GM18867 (cell line): ENCODE measurements around the gene CD84.
"Not testable (repeated sequence)": the region's sequence is repeated elsewhere in the genome, so short reads cannot be mapped to it uniquely, and the experiment has no call there.

Experiments
- ATAC-seq: cut with Tn5 transposase; IDR thresholded peaks from one replicate; pipeline ENCODE4 v1.9.1; 2021; ENCODE audit warnings: mild to moderate bottlenecking, moderate library complexity; ENCODE audit not compliant: unreplicated experiment

Gene CD84

DNA sequence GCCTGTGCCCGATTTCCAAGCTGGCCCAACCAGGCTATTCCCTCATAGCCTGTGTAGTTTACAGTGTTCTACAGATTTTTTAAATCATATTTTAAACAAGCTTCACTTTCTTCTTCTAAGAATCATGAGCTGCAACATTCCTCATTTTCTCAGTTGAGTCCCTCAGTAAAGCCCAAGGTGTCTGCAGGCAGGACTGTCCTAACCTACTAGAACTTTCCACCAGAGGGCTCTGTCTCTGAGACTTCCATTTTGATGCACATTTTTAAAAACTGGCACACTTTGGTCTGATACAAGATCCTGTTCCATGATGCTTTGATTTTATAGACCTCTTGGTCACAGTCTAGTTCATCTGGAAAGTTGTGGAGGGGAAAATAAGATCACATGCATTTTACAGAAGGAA is 34.6 kb downstream of the CD84 start:
- ATAC-seq: no peak

DNA sequence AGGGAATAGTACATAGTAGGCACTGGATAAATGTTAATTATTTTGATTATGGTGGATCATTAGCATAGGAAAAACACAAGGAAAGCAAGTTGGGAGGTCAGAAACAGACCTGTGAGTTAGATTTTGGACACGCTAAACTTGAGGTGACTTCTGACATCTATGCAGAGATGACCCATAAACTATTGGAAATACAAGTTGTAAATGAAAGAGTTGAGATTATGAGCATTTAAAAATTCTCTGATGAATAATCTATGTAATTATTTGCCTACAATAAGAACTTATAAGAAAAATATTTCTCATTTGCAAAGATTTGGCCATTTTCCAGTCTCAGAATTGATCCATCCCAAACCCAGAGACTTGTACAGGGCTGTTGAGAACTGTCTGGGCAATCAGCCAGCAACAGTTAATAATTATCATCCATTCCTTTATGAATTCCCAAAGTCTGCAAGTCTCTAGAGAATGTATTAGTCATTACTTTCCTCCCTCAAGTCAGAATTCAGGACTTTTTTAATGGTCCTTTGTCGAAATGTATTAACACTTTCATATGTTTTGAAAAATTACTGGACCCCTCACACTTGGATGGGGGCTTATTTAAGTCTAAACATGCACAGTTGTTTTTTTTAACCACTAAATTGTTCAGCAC is 36.9 kb downstream of the CD84 start:
- ATAC-seq: no peak

DNA sequence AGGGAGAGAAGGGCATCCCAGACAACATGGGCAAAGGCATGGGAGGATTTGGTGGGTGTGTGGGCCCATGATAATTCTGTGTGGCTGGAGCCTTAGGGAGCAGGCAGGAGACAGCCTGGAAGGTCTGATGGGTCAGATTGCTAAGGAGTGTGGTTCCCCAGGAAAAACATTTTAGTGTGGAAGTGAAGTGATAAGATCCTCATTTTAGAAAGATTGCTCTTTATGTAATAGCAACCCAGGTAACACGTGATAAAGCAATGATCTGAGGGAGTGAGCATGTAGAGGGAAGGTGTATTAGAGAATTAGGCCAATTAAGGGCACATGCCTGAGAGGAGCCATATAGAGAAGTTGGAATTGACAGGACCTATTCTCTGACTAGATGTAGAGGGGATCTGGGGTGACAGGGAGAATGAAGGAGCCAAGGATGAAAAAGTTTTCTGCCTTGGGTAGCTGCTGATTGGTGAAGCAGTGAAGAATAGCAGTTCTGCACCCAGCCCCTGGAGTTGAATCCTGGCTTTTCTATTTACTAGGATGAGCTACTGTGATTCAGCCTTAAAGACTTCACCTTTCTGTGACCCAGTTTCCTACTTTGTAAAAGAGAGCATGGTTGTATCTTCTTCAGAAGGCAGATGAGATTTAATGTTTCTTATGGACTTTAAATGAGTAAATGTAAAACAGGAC is 37.5 kb downstream of the CD84 start:
- ATAC-seq: no peak

DNA sequence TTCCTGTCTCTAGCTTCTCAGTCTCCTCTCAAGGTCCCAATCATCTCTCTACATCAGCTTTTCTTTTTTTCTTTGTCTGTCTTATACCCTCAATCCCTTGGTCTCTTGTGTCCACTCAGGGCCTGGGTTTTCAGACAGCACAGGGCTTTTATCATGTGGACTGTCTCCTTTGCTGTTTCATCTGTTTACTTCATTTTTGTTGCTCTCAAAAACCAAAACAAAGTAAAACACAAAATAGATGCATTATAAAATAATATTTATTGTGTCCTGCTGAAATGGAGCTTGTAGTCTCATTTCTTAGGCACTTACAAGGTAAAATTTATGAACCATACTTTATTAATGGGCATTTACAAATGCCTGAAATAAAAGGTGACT is 38.5 kb downstream of the CD84 start:
- ATAC-seq: no peak

DNA sequence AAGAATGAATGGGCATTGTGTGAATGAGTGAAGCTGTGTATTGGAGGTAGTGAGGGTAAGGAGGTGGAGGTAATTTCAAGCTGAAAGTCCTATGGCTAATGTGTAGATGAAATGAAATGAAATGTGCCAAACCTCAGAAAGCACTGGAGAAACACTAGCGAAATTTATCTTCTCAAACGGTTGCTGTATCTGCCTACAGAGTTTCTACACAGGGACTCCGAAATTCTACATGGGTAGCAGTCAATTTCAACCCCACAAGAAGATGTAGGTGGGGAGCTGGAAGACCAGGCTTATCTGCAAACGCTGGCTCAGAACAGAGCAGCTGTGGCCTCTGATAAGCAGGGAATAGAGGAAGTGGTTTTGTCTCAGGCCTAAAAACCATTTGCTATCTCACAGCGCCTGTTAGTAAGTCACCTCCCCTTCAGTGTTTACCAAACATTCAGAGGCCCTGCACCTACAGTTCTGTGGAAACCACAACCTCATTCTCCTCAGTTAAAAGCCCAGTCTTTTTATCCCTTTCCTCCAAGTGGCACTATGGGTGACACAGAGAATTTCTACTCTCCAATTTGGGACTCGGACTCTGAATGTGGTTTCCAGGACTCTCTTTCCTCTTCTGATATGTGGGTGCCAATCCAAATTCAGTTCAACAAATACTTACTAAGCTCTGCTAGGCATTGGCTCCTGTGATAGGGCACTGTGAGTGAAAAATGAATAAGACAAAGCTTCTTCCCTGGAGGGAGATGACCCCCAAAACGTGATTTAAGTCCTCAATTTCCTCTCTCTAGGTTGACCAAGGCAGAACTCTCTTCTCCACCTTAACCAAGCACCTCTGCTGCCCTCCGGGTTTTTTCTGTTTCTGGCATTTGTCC is 39.1 kb downstream of the CD84 start:
- ATAC-seq: peak; percentile 92

DNA sequence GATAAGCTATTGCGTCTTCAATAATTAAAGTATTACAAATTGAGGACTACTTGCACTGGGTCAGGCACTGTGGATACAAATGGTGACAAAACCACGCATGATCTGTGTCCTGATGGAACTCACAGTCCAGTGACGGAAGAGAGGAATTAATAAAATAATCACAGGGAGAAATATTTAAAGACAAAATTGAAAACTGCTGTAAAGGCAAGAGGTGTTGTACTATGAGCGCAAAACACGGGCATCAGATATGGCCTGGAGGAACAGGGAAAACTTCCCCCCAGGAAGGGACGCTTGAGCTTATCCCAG is 39.7 kb downstream of the CD84 start:
- no peak for ATAC-seq

DNA sequence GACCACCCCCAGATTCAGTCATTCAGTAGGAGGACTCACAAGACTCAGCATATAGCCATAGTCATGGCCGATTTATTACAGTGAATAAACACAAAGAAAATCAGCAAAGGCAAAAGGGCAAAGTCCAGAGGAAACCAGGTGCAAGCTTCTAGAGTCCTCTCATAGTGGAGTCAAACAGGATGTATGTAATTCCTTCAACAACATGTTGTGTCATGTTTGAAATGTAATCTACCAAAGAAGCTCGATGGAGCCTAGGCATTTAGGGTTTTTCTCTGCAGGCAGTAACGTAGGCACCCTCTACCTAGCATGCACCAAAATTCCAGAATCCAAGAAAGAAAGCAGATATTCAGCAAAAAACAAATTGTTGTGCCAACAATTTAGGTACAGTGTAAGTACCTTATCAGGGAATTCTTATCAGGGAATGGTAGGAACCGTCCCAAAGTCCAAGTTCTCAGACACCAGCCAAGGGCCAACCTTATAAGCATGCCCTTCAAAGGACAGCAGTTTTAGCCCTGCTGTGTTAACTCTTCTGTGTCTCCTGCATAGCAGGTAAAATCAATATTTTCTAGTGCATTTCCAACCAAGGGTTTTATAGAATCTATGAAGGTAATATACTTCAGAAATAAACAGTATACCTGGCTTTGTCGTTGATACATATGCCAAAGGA is 40.2 kb downstream of the CD84 start:
- ATAC-seq: no peak

DNA sequence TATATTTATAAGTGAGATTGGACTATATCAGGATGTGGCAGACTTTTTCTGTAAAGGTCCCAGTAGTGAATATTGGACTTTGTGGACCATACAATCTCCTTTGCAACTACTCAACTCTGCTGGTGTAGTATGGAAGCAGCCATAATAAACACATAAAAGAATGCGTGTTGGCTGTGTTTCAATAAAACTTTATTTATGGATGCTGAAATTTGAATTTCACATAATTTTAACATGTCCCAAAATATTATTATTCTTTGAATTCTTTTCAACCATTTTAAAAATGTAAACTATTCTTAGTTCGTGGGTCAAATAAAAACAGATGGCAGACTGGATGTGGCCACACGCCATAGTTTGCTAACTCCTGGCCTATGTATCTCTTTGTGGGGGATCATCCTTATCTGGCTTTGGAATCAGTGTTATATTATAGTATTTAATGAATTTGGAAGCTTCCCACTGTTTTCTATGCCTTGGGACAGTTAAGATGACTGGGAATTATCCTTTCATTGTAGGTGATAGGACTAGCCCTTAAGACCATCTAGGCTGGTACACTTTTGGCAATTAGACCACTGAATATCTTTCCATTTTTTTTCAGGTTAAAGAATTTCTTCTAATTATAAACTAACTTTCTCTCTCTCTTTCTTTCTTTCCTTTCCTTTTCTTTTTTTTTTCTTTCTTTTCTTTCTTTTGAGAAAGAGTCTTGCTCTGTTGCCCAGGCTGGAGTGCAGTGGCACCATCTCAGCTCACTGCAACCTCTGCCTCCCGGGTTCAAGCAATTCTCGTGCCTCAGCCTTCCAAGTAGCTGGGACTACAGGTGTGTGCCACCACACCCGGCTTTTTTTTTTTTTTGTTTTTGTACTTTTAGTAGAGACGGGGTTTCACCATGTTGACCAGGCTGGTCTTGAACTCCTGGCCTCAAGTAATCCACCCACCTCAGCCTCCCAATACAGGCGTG is 41.3 kb downstream of the CD84 start:
- ATAC-seq: no peak

DNA sequence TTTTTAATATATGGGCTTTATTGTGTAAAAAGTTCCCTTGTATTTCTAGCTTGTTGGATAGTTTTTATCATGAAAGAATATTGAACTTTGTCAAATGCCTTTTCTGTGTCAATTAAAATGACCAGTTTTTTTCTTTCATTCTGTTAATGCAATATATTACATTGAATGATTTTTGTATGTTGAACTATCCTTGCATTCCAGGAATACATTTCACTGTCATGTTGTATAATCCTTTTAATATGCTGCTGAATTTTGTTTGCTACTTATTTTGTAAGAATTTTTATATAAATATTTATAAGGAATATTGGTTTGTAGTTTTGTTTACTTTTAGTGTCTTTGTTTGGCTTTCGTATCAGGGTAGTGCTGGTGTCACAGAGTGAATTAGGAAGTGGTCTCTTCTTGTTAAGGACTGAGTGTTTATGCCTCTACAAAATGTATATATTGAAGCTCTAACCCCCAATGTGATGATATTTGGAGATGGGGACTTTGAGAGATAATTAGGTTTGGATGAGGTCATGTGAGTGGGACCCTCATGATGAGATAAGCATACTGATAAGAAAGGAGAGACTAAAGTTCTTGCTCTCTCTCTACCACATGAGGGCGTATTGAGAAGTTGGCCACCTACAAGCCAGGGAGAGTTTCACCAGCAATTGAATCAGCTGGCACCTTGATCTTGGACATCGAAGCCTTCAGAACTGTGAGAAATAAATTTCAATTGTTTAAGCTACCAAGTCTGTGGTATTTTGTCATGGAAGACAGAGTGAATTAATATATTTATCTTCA is 44.3 kb downstream of the CD84 start:
- ATAC-seq: no peak

DNA sequence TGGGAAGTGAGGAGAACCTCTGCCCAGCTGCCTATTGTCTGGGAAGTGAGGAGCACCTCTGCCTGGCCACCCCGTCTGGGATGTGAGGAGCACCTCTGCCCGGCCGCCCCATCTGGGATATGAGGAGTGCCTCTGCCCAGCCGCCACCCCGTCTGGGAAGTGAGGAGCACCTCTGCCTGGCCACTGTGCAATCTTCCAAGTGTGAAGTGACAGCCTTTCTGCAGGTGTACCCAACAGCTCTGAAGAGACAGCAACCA is 46.8 kb downstream of the CD84 start:
- not testable (repeated sequence) for ATAC-seq

DNA sequence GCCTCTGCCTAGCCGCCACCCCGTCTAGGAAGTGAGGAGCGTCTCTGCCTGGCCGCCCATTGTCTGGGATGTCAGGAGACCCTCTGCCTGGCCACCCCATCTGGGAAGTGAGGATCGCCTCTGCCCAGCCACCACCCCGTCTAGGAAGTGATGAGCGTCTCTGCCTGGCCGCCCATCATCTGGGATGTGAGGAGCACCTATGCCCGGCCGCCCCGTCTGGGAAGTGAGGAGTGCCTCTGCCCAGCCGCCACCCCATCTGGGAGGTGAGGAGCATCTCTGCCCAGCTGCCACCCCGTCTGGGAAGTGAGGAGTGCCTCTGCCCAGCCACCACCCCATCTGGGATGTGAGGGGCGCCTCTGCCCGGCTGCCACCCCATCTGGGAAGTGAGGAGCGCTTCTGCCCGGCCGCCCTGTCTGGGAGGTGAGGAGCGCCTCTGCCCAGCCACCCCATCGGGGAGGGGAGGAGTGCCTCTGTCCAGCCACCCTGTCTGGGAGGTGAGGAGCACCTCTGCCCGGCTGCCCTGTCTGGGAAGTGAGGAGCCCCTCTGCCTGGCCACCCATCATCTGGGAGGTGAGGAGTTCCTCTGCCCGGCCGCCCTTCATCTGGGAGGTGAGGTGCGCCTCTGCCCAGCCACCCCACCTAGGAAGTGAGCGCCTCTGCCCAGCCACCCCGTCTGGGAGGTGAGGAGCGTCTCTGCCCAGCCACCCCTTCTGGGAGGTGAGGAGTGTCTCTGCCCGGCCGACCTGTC is 47.3 kb downstream of the CD84 start:
- ATAC-seq: not testable (repeated sequence)

DNA sequence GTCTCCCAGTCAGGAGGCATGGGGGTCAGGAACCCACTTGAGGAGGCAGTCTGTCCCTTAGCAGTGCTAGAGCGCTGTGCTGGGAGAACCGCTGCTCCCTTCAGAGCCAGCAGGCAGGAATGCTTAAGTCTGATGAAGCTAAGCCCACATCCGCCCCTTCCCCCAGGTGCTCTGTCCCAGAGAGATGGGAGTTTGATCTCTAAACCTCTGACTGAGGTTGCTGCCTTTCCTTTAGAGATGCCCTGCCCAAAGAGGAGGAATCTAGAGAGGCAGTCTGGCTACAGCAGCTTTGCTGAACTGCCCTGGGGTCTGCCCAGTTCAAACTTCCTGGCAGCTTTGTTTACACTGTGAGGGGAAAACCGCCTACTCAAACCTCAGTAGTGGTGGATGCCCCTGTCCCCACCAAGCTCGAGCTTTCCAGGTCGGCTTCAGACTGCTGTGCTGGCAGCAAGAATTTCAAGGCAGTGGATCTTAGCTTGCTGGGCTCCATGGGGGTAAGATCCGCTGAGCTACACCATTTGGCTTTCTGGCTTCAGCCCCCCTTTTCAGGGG is 49.8 kb downstream of the CD84 start:
- ATAC-seq: not testable (repeated sequence)

DNA sequence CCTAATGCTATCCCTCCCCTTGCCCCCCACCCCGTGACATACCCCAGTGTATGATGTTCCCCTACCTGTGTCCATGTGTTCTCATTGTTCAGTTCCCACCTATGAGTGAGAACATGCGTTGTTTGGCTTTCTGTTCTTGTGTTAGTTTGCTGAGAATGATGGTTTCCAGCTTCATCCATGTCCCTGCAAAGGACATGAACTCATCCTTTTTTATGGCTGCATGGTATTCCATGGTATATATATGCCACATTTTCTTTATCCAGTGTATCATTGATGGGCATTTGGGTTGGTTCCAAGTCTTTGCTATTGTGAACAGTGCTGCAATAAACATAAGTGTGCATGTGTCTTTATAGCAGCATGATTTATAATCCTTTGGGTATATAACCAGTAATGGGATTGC is 55.5 kb downstream of the CD84 start:
- ATAC-seq: not testable (repeated sequence)

DNA sequence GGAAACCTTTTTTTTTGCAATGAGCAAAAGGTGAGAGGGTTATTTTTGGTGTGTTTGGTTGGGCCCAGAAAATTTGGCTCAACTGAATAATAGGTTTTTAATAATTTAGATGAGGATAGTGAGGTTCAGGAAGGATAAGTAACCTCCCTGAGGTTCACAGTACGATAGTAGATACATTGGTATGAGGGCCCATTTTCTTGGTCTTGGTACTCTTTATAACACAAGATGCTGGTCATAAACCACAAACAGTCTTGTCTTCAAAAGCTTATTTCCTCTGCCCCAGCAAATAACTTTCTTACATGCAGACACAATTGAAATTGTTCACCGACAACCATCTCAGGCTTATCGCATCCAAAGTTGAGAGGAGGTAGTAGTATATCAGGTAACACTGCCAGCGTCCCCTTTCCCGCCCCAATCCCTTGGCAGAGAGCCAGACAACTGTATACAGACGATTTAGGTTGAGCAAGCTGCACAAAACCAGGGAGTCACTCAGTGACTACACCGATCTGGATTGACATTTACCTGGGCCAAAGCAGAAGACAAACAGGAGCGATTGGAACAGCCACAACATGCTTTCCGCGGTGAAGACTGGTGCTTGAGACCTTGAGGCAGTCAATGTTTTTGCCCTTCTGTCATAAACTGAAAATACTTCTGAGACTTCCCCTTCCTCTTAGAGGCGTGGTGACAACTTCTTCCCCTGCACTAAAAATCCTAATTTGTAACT is 56.5 kb downstream of the CD84 start, which contains the start of gene SLAMF6:
Gene SLAMF6 (minus strand): TSS at position 634 of the 724 bp plus-strand sequence. CDS start 63 bp downstream, at position 571.
- peak; percentile 53 for ATAC-seq

DNA sequence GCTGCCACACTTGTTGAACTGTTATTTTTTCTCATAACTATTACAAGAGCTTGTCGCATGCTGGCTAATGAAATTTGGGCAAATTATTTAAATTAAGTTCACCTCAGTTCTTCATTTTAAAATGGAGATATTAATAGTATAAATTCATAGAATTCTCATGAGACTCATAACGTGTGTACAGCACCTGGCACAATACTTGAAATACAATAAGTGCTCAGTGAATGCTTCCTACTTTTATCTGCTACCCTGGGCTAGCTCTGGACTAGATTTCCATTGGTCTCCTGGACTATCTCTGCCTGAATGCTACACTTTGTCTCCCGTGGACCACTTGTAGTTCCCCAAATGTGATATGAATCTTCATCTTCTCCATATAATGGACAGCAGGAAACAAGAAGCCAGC is 57.2 kb downstream of the CD84 start:
- ATAC-seq: peak; percentile 4

DNA sequence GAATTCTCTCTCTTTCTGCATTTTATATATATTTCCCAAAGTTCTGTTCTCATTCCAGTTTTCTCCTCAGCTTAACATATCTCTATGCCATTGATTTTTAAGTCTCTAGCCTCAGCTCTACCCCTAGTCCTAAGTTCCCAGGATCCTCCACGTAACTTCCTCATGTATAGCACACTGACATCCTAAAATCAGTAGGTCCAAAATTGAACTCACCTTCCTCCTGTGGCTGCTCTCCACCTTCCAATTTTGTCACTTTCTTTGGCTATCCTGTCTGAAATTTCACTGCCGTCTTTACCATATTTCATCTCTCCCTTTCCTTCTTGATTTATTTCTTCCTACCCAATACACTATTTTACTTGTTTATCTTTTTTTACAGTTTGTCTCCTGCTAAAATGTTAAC is 57.7 kb downstream of the CD84 start:
- ATAC-seq: no peak

DNA sequence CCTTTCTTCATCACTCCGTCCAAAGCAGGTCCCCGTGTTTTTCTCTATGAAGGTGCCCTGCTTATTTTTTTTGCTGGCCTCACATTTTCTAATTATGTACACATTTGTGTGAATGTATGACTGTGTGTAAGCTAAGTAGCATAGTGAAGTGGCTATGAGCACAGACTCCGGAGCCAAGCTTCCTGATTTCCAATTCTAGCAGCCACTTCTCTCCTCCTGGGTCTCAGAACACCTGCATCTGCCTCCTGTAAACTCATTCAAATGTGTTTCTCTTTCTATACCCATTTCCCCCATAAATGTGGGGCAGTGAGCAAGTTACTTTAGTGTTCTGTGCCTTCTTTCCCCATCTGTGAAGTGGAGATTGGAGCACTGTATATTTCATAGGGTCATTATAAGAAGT is 58.3 kb downstream of the CD84 start:
- peak; percentile 45 for ATAC-seq

DNA sequence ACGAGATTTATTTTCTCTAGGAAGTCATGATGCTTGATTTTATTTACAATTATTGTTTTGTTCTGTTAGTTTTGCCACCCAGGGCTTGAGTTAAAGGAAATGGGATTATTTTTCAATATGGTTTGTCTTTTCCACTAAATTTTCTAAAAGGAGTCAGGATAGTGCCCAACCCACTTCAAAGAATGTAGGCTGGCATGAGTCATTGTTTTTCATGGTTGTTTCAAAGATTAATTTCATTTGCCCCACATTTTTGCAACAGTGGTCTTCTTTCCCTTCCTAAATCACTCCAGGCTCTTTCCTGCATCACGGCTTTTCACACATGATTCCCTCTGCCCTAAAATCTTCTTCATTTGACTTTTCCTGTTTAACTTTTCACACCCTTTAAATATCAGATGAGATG is 58.7 kb downstream of the CD84 start:
- no peak for ATAC-seq
